Loucy (cell line): ENCODE data around the gene BPIFB3.

Experiments used
- H2AFZ ChIP-seq: fragments of 200-600 bp; sonication (generic); 2 replicates; pipeline ENCODE4 v1.6.0; 2016; ENCODE audit warnings: antibody characterized with exemption, mild to moderate bottlenecking, low read length, moderate library complexity
- H3F3A ChIP-seq: fragments of 200-600 bp; 2 replicates; pipeline ENCODE4 v1.6.0; 2016; ENCODE audit warnings: antibody characterized with exemption, low read depth, mild to moderate bottlenecking
- H3K27me3 ChIP-seq: fragments of 200-600 bp; sonication (generic); 2 replicates; pipeline ENCODE4 v1.6.1; 2014; ENCODE audit warnings: low read length, mild to moderate bottlenecking; ENCODE audit not compliant: insufficient read depth, poor library complexity, severe bottlenecking
- H3K36me3 ChIP-seq: fragments of 200-600 bp; sonication (generic); 2 replicates; pipeline ENCODE4 v1.6.1; 2016; ENCODE audit warnings: low read length; ENCODE audit not compliant: insufficient read depth
- H3K4me1 ChIP-seq: fragments of 200-600 bp; sonication (generic); 2 replicates; pipeline ENCODE4 v1.5.1; 2014; ENCODE audit warnings: low read length, mild to moderate bottlenecking; ENCODE audit not compliant: insufficient read depth, poor library complexity, severe bottlenecking
- H3K4me2 ChIP-seq: fragments of 200-600 bp; sonication (generic); 2 replicates; pipeline ENCODE4 v1.6.0; 2014; ENCODE audit warnings: antibody characterized with exemption, low read length, low read depth, mild to moderate bottlenecking; ENCODE audit not compliant: poor library complexity, severe bottlenecking
- H3K4me3 ChIP-seq: fragments of 200-600 bp; sonication (generic); 2 replicates; pipeline ENCODE4 v1.5.1; 2014; ENCODE audit warnings: low read length, mild to moderate bottlenecking, mixed read lengths; ENCODE audit not compliant: poor library complexity, severe bottlenecking
- H3K79me2 ChIP-seq: fragments of 200-600 bp; sonication (generic); 2 replicates; pipeline ENCODE4 v1.6.1; 2014; ENCODE audit warnings: low read length; ENCODE audit not compliant: insufficient read depth
- H3K9ac ChIP-seq: fragments of 200-600 bp; sonication (generic); 2 replicates; pipeline ENCODE4 v1.6.0; 2014; ENCODE audit warnings: mild to moderate bottlenecking, low read depth, low read length, moderate library complexity; ENCODE audit not compliant: poor library complexity, severe bottlenecking
- H3K9me2 ChIP-seq: fragments of 200-600 bp; sonication (generic); replicated peaks from 2 replicates; pipeline ENCODE4 v1.6.1; 2016; ENCODE audit warnings: low read depth, low read length, mixed read lengths
- H3K9me3 ChIP-seq: fragments of 200-600 bp; sonication (generic); 2 replicates; pipeline ENCODE4 v1.6.1; 2014; ENCODE audit warnings: mild to moderate bottlenecking, antibody characterized with exemption, low read length, low read depth; ENCODE audit not compliant: insufficient read depth
- H4K20me1 ChIP-seq: fragments of 200-600 bp; sonication (generic); 2 replicates; pipeline ENCODE4 v1.6.0; 2014; ENCODE audit warnings: antibody characterized with exemption, low read length, mild to moderate bottlenecking; ENCODE audit not compliant: insufficient read depth, poor library complexity, severe bottlenecking
- CTCF ChIP-seq: fragments of 200-600 bp; sonication (generic); conservative IDR thresholded peaks from 2 replicates; pipeline ENCODE4 v1.5.1; 2014; ENCODE audit warnings: mild to moderate bottlenecking, antibody characterized with exemption, low read length
- EZH2phosphoT487 ChIP-seq: fragments of 200-600 bp; IDR thresholded peaks from 2 replicates; pipeline ENCODE4 v1.6.1; 2018; ENCODE audit warnings: antibody characterized with exemption, mild to moderate bottlenecking, moderate library complexity, borderline replicate concordance

The BPIFB3 gene

GRCh38 chr20:33037456-33037855, 16.2 kb upstream of the BPIFB3 start:
- no peak overlapping the region for H3K4me3 ChIP-seq
- TF ChIP-seq EZH2phosphoT487, result no peak
- TF ChIP-seq CTCF, result no peak

GRCh38 chr20:33038243-33038642, 15.5 kb upstream of the BPIFB3 start:
- no peak overlapping the region for H2AFZ ChIP-seq
- no peaks in the 10 kb centered on the region for H3K9me2 ChIP-seq
- no peaks in the 10 kb centered on the region for H4K20me1 ChIP-seq
- H3K4me3 ChIP-seq, result no peak overlapping the region
- H3K4me1 ChIP-seq, result no peaks in the 10 kb centered on the region
- TF ChIP-seq EZH2phosphoT487, result no peak
- no peak for TF ChIP-seq CTCF
- H3K9me3 ChIP-seq, result no peaks in the 10 kb centered on the region
- no peaks in the 10 kb centered on the region for H3F3A ChIP-seq
- H3K36me3 ChIP-seq, result no peaks in the 10 kb centered on the region
- no peak overlapping the region for H3K9ac ChIP-seq
- no peaks in the 10 kb centered on the region for H3K79me2 ChIP-seq
- H3K27me3 ChIP-seq, result no peaks in the 10 kb centered on the region
- no peak overlapping the region for H3K4me2 ChIP-seq

More at GRCh38 chr20:33037456-33037855, 16.2 kb upstream of the BPIFB3 start:
- Histone ChIP-seq H3K36me3 (no peaks in the 10 kb centered on the region), H3K4me1 (no peaks in the 10 kb centered on the region), H3K79me2 (no peaks in the 10 kb centered on the region), H3K4me2 (no peak overlapping the region), H3F3A (no peaks in the 10 kb centered on the region), H3K9me2 (no peaks in the 10 kb centered on the region), H3K9me3 (no peaks in the 10 kb centered on the region), H2AFZ (no peak overlapping the region), H3K9ac (no peak overlapping the region), H3K27me3 (no peaks in the 10 kb centered on the region), H4K20me1 (no peaks in the 10 kb centered on the region)

GRCh38 chr20:33042430-33042829, 11.3 kb upstream of the BPIFB3 start:
- H3K9ac ChIP-seq, result no peak overlapping the region
- no peaks in the 10 kb centered on the region for H4K20me1 ChIP-seq
- no peaks in the 10 kb centered on the region for H3K9me2 ChIP-seq
- H2AFZ ChIP-seq, result no peak overlapping the region
- H3K4me1 ChIP-seq, result no peaks in the 10 kb centered on the region
- H3K4me3 ChIP-seq, result no peak overlapping the region
- H3K9me3 ChIP-seq, result peaks cover 9% of the 10 kb centered on the region; the same call in 1 of the 2 replicates
- no peaks in the 10 kb centered on the region for H3K36me3 ChIP-seq
- H3F3A ChIP-seq, result no peaks in the 10 kb centered on the region
- no peaks in the 10 kb centered on the region for H3K79me2 ChIP-seq
- no peaks in the 10 kb centered on the region for H3K27me3 ChIP-seq
- H3K4me2 ChIP-seq, result no peak overlapping the region
- TF ChIP-seq EZH2phosphoT487, result no peak
- TF ChIP-seq CTCF, result no peak
